ENCODE data around the gene CPVL. TPM values are rescaled to one million over a fixed set of nuclear protein-coding genes. Genes with fewer than 3 reads are reported as not detected.

The CPVL gene
- total and polyA plus RNA-seq, 10 donors, result 18.7 to 259 (median 130) TPM

DNA sequence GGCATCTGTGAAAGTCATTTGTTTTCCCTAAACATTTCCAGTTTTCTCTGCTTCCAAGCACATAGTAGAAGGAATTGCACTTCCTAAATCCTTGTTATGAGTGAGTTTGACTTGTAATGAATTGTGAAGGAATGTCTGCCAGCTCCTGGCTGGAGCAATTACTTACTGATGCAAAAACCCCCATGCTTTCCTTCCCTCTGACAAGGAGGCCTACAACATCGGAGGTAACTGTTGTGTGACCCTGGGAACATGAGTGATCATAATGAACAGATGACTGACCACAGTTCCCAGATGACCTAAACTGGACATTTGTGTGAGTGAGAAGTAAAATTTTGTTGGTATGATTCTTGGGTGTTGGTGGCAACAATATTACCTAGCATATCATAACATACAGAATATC, 21.4 kb upstream of the CPVL start:
- DNase-seq, result no peak
- H3K9me3 ChIP-seq, result peaks cover 0 to 13% (median 5%) of the 10 kb centered on the region in 8 donors
- TF ChIP-seq POLR2A (IDR thresholded peaks at IDR 0.05) (no peak), POLR2AphosphoS5 (IDR thresholded peaks at IDR 0.05) (no peak)
- TF ChIP-seq, protein P1, sequence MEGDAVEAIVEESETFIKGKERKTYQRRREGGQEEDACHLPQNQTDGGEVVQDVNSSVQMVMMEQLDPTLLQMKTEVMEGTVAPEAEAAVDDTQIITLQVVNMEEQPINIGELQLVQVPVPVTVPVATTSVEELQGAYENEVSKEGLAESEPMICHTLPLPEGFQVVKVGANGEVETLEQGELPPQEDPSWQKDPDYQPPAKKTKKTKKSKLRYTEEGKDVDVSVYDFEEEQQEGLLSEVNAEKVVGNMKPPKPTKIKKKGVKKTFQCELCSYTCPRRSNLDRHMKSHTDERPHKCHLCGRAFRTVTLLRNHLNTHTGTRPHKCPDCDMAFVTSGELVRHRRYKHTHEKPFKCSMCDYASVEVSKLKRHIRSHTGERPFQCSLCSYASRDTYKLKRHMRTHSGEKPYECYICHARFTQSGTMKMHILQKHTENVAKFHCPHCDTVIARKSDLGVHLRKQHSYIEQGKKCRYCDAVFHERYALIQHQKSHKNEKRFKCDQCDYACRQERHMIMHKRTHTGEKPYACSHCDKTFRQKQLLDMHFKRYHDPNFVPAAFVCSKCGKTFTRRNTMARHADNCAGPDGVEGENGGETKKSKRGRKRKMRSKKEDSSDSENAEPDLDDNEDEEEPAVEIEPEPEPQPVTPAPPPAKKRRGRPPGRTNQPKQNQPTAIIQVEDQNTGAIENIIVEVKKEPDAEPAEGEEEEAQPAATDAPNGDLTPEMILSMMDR (IDR thresholded peaks at IDR 0.05 in 8 of 11, conservative IDR thresholded peaks at IDR 0.05 in 3 of 11), result no peak
- H3K4me3 ChIP-seq, result no peak overlapping the region
- WGBS, 5 donors, result 35 to 95% (median 85%) methylated on average over 1 of the region's 1 CpG
- no peaks in the 10 kb centered on the region for H3K27me3 ChIP-seq (replicated peaks in 1 of 7)
- no peaks in the 10 kb centered on the region for H3K4me1 ChIP-seq
- intact Hi-C loops (cut with DNase I; ENCODE audit: low total_unique reads), result no loop called here
- H3K36me3 ChIP-seq, result no peaks in the 10 kb centered on the region
- H3K27ac ChIP-seq, result no peak overlapping the region

DNA sequence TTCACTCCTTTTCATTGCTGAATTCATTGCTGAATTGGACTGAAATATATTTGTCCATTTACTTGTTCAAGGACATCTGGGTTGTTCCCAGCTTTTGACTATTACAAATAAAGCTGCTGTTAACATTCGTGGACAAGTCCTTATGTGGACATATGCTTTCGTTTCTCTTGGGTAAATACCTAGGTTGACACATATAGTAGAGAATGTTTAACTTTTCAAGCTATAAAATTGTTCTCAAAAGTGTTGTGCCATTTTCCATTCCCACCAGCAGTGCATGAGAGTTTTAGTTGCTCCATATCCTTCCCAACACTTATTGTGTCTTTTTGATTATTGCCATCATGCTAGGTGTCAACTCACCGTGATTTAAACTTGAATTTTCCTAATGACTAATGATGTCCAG, 17.5 kb upstream of the CPVL start:
- Histone ChIP-seq H3K4me3 (no peak overlapping the region), H3K27me3 (replicated peaks in 1 of 7) (no peaks in the 10 kb centered on the region), H3K4me1 (no peaks in the 10 kb centered on the region), H3K9me3 (peaks cover 0 to 13% (median 5%) of the 10 kb centered on the region in 8 donors), H3K27ac (no peak overlapping the region), H3K36me3 (no peaks in the 10 kb centered on the region)
- DNase-seq, result no peak
- no peak for TF ChIP-seq POLR2A (IDR thresholded peaks at IDR 0.05)
- no peak for TF ChIP-seq POLR2AphosphoS5 (IDR thresholded peaks at IDR 0.05)
- TF ChIP-seq, protein P1 (IDR thresholded peaks at IDR 0.05 in 8 of 11, conservative IDR thresholded peaks at IDR 0.05 in 3 of 11), result no peak
- 63 to 86% (median 80%) methylated on average over 3 of the region's 3 CpGs for WGBS, 5 donors
- intact Hi-C loops (cut with DNase I; ENCODE audit: low total_unique reads), result no loop called here

DNA sequence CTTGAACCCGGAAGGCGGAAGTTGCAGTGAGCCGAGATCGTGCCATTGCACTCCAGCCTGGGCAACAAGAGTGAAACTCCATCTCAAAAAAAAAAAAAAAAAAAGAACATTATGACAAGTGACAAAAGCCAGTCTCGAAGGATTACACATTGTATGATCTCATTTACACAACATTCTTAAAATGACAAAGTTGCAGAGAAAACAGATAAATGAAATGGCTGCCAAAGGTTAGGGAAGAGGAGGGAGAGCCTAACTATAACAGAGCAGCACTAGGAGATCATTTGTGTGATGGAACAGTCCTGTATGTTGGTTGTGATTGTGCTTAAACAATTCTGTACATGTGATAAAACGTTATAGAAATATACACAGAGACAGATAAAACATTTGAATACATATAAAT, 16.2 kb upstream of the CPVL start:
- no peaks in the 10 kb centered on the region for H3K27me3 ChIP-seq (replicated peaks in 1 of 7)
- 76 to 91% (median 89%) methylated on average over 6 of the region's 6 CpGs for WGBS, 5 donors

DNA sequence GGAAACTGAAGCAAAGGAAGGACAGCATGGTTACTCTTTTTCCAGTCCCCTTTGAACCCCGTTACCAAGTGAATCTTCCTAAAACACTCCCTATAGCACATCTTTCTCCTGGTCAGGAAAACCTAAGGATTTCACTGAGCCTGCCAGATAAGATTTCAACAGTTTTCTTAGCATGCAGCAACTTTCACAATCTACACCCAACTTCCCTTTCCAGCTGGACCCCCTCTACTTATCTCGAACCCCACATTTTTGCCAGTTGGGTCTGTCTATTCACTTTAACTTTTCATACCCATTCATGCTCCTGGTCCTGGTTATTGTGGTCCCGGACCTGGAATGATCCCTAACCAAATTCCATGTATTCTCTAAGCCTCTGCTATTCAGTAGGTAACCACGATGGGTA, 14.9 kb upstream of the CPVL start:
- peaks cover 0 to 13% (median 5%) of the 10 kb centered on the region in 8 donors for H3K9me3 ChIP-seq
- no peak for DNase-seq
- intact Hi-C loops (cut with DNase I; ENCODE audit: low total_unique reads), result no loop called here
- H3K27ac ChIP-seq, result no peak overlapping the region
- no peaks in the 10 kb centered on the region for H3K27me3 ChIP-seq (replicated peaks in 1 of 7)
- H3K4me3 ChIP-seq, result no peak overlapping the region
- 47 to 85% (median 67%) methylated on average over 4 of the region's 4 CpGs for WGBS, 5 donors
- H3K36me3 ChIP-seq, result no peaks in the 10 kb centered on the region
- H3K4me1 ChIP-seq, result peaks cover 0 to 11% (median 2%) of the 10 kb centered on the region in 6 donors
- TF ChIP-seq POLR2A (IDR thresholded peaks at IDR 0.05) (no peak), POLR2AphosphoS5 (IDR thresholded peaks at IDR 0.05) (no peak)
- TF ChIP-seq, protein P1 (IDR thresholded peaks at IDR 0.05 in 8 of 11, conservative IDR thresholded peaks at IDR 0.05 in 3 of 11), result no peak

More for the DNA sequence above, 16.2 kb upstream of the CPVL start:
- Histone ChIP-seq H3K27ac (no peak overlapping the region), H3K9me3 (peaks cover 0 to 13% (median 5%) of the 10 kb centered on the region in 8 donors), H3K36me3 (no peaks in the 10 kb centered on the region), H3K4me1 (no peaks in the 10 kb centered on the region), H3K4me3 (no peak overlapping the region)
- no peak for DNase-seq
- TF ChIP-seq, protein P1 (IDR thresholded peaks at IDR 0.05 in 8 of 11, conservative IDR thresholded peaks at IDR 0.05 in 3 of 11), result no peak
- TF ChIP-seq POLR2A (IDR thresholded peaks at IDR 0.05) (no peak), POLR2AphosphoS5 (IDR thresholded peaks at IDR 0.05) (no peak)
- intact Hi-C loops (cut with DNase I; ENCODE audit: low total_unique reads), result no loop called here
